IMR-90 (cell line): Measurements from ENCODE around the gene CTSL. TPM values are rescaled to one million over a fixed set of nuclear protein-coding genes. Genes with fewer than 3 reads are reported as not detected.

Source experiments
- ATAC-seq: fragments of 200-7000 bp; cut with Tn5 transposase; 2 replicates; pipeline ENCODE4 v1.9.1; 2020; ENCODE audit warnings: low read depth, mild to moderate bottlenecking, moderate library complexity
- BruUV-seq: library from RNA; stranded (reverse); fragments of 400-500 nt; replicated peaks from 2 replicates; lab custom pipeline; 2021; lab: Mats Ljungman, UMichigan
- CTCF ChIA-PET: fragments of 300-600 bp; formaldehyde crosslinking; extraction: SDS; loops from one replicate; lab custom pipeline; 2021; ENCODE audit warnings: antibody characterized with exemption; lab: Yijun Ruan, JAX
- POLR2A ChIA-PET: fragments of 300-600 bp; sonication (Branson Sonifier 250); formaldehyde crosslinking; loops from one replicate; lab custom pipeline; 2022; ENCODE audit warnings: antibody characterized with exemption; ENCODE audit not compliant: unreplicated experiment; lab: Charles Lee
- DNase-seq: peaks from one replicate; pipeline ENCODE4 v3.0.0; 2013
- H2AFZ ChIP-seq: replicated peaks from 2 replicates; pipeline ENCODE3; 2013; ENCODE audit warnings: low read length, mild to moderate bottlenecking; ENCODE audit not compliant: poor library complexity
- H2AK5ac ChIP-seq: 2 replicates; pipeline ENCODE4 v1.6.1; 2013; ENCODE audit warnings: low read depth, low read length, inconsistent platforms
- H2AK9ac ChIP-seq: replicated peaks from 2 replicates; pipeline ENCODE3; 2013; ENCODE audit warnings: mild to moderate bottlenecking, low read depth, low read length, moderate library complexity; ENCODE audit not compliant: poor library complexity
- H2BK120ac ChIP-seq: 2 replicates; pipeline ENCODE4 v1.6.1; 2013; ENCODE audit warnings: low read depth, low read length, inconsistent platforms
- H2BK15ac ChIP-seq: 3 replicates; pipeline ENCODE4 v1.6.1; 2013; ENCODE audit warnings: low read depth, low read length, inconsistent platforms
- H2BK20ac ChIP-seq: 2 replicates; pipeline ENCODE4 v1.6.1; 2013; ENCODE audit warnings: low read depth, mild to moderate bottlenecking, inconsistent platforms, low read length, moderate library complexity
- H2BK5ac ChIP-seq: 2 replicates; pipeline ENCODE4 v1.6.1; 2013; ENCODE audit warnings: mild to moderate bottlenecking, low read depth, low read length, inconsistent platforms; ENCODE audit not compliant: poor library complexity, severe bottlenecking
- H3K14ac ChIP-seq: replicated peaks from 2 replicates; pipeline ENCODE4 v1.6.1; 2013; ENCODE audit warnings: low read depth, low read length, inconsistent platforms
- H3K18ac ChIP-seq: 2 replicates; pipeline ENCODE4 v1.6.1; 2013; ENCODE audit warnings: low read depth, low read length, control low read depth
- H3K23ac ChIP-seq: 2 replicates; pipeline ENCODE4 v1.6.1; 2013; ENCODE audit warnings: low read depth, low read length, inconsistent platforms
- H3K27ac ChIP-seq: 2 replicates; pipeline ENCODE4 v1.5.1; 2013; ENCODE audit warnings: mild to moderate bottlenecking, control low read depth, low read length; ENCODE audit not compliant: insufficient read depth
- H3K27me3 ChIP-seq: 2 replicates; pipeline ENCODE4 v1.6.1; 2013; ENCODE audit warnings: low read length; ENCODE audit not compliant: control insufficient read depth, insufficient read depth
- H3K36me3 ChIP-seq: 2 replicates; pipeline ENCODE4 v1.6.1; 2013; ENCODE audit warnings: low read length, mixed read lengths; ENCODE audit not compliant: control insufficient read depth, insufficient read depth
- H3K4ac ChIP-seq: 2 replicates; pipeline ENCODE4 v1.6.1; 2013; ENCODE audit warnings: low read depth, low read length, inconsistent platforms
- H3K4me1 ChIP-seq: 2 replicates; pipeline ENCODE4 v1.6.1; 2013; ENCODE audit warnings: low read length, mixed read lengths; ENCODE audit not compliant: control insufficient read depth, insufficient read depth
- H3K4me2 ChIP-seq: 2 replicates; pipeline ENCODE4 v1.6.1; 2013; ENCODE audit warnings: low read depth, mild to moderate bottlenecking, control low read depth, low read length, moderate library complexity
- H3K4me3 ChIP-seq: 2 replicates; pipeline ENCODE4 v1.5.1; 2013; ENCODE audit warnings: low read depth, mild to moderate bottlenecking, control low read depth, low read length, moderate library complexity; ENCODE audit not compliant: insufficient read depth
- H3K56ac ChIP-seq: 2 replicates; pipeline ENCODE4 v1.6.1; 2013; ENCODE audit warnings: low read length, inconsistent platforms; ENCODE audit not compliant: insufficient read depth; ENCODE audit errors: extremely low read depth
- H3K79me1 ChIP-seq, 2 experiments: 2 replicates each; pipeline ENCODE4 v1.6.1; 2013; ENCODE audit warnings: low read length in 2 of 2, inconsistent platforms in 1 of 2, low read depth in 1 of 2
- H3K9ac ChIP-seq: 2 replicates; pipeline ENCODE4 v1.6.1; 2013; ENCODE audit warnings: low read depth, low read length, control low read depth
- H3K9me1 ChIP-seq: 2 replicates; pipeline ENCODE4 v1.6.1; 2013; ENCODE audit warnings: low read length, inconsistent platforms; ENCODE audit not compliant: insufficient read depth
- H3K9me3 ChIP-seq: 2 replicates; pipeline ENCODE4 v1.6.1; 2013; ENCODE audit warnings: low read length; ENCODE audit not compliant: control insufficient read depth, insufficient read depth
- H4K20me1 ChIP-seq: 2 replicates; pipeline ENCODE4 v1.6.1; 2013; ENCODE audit warnings: low read length, inconsistent platforms; ENCODE audit not compliant: insufficient read depth
- H4K5ac ChIP-seq: 2 replicates; pipeline ENCODE4 v1.6.1; 2013; ENCODE audit warnings: mild to moderate bottlenecking, low read depth, low read length, control low read depth
- H4K8ac ChIP-seq, 2 experiments: 2 replicates each; pipeline ENCODE4 v1.6.1; 2013; ENCODE audit warnings: low read depth in 2 of 2, low read length in 2 of 2, control low read depth in 1 of 2, inconsistent platforms in 1 of 2
- H4K91ac ChIP-seq: 2 replicates; pipeline ENCODE4 v1.6.1; 2013; ENCODE audit warnings: low read depth, low read length, inconsistent platforms; ENCODE audit not compliant: insufficient read depth
- BHLHE40 ChIP-seq: fragments of 150-350 bp; IDR thresholded peaks from 2 replicates; pipeline ENCODE4 v1.6.1; 2016; ENCODE audit warnings: mild to moderate bottlenecking, low read depth, low read length
- CEBPB ChIP-seq: IDR thresholded peaks from 2 replicates; pipeline ENCODE4 v1.6.1; 2012; ENCODE audit warnings: low read depth, low read length, improper control_type of control experiment
- CHD1 ChIP-seq: IDR thresholded peaks from 2 replicates; pipeline ENCODE4 v1.6.1; 2012; ENCODE audit warnings: low read depth, low read length, improper control_type of control experiment
- FOS ChIP-seq: fragments of 150-350 bp; IDR thresholded peaks from 2 replicates; pipeline ENCODE4 v1.6.1; 2016; ENCODE audit warnings: low read depth, low read length
- MAFK ChIP-seq: IDR thresholded peaks from 2 replicates; pipeline ENCODE4 v1.6.1; 2012; ENCODE audit warnings: low read depth, low read length, improper control_type of control experiment
- MAZ ChIP-seq: IDR thresholded peaks from 2 replicates; pipeline ENCODE4 v1.6.1; 2012; ENCODE audit warnings: low read depth, mild to moderate bottlenecking, low read length, improper control_type of control experiment, moderate library complexity, borderline replicate concordance
- MXI1 ChIP-seq: IDR thresholded peaks from 2 replicates; pipeline ENCODE4 v1.6.1; 2012; ENCODE audit warnings: low read depth, mild to moderate bottlenecking, low read length, moderate library complexity, borderline replicate concordance
- NFE2L2 ChIP-seq: fragments of 150-350 bp; IDR thresholded peaks from 2 replicates; pipeline ENCODE4 v1.6.1; 2016; ENCODE audit warnings: low read depth, mild to moderate bottlenecking, low read length
- POLR2A ChIP-seq: IDR thresholded peaks from 2 replicates; pipeline ENCODE4 v1.6.1; 2012; ENCODE audit warnings: mild to moderate bottlenecking, low read depth, low read length
- RAD21 ChIP-seq: IDR thresholded peaks from 2 replicates; pipeline ENCODE4 v1.6.1; 2012; ENCODE audit warnings: low read length, improper control_type of control experiment
- RCOR1 ChIP-seq: IDR thresholded peaks from 2 replicates; pipeline ENCODE4 v1.6.1; 2012; ENCODE audit warnings: mild to moderate bottlenecking, low read length, improper control_type of control experiment; ENCODE audit not compliant: insufficient replicate concordance
- RFX5 ChIP-seq: IDR thresholded peaks from 2 replicates; pipeline ENCODE4 v1.8.0; 2012; ENCODE audit warnings: low read depth, mild to moderate bottlenecking, low read length, moderate library complexity
- SMC3 ChIP-seq: fragments of 150-350 bp; IDR thresholded peaks from 2 replicates; pipeline ENCODE4 v1.6.1; 2016; ENCODE audit warnings: low read depth, mild to moderate bottlenecking, antibody characterized with exemption, low read length, moderate library complexity
- WGBS, 2 experiments: methylation state at CpG; one replicate each; pipeline versions ENCODE4 v1.1.5 to v1.1.7; 2013; ENCODE audit warnings: missing lambda C conversion rate in 2 of 2; ENCODE audit not compliant: insufficient read length in 1 of 2; ENCODE audit errors: extremely low coverage in 2 of 2; 5-methylcytosine and 5-hydroxymethylcytosine counted together
- dilution Hi-C: fragments of 300-500 bp; cut with HindIII; formaldehyde crosslinking; loops from one replicate; pipeline ENCODE4 v1.14.3; 2018; ENCODE audit warnings: low sequenced_read_pairs; ENCODE audit not compliant: unreplicated experiment
- in situ Hi-C: fragments of 300-500 bp; cut with MboI; formaldehyde crosslinking; loops from 3 replicates; pipeline ENCODE4 v1.14.3; 2019; ENCODE audit warnings: low sequenced_read_pairs, inconsistent platforms, mixed read lengths
- intact Hi-C: fragments of 100-400 bp; cut with micrococcal nuclease; formaldehyde crosslinking; loops from 2 replicates; pipeline ENCODE4 v1.10.0; 2022
- polyA plus RNA-seq, 3 experiments: library from polyadenylated mRNA; depleted of rRNA; stranded (reverse); fragments of >200 nt; gene quantifications; 2 replicates each; pipeline ENCODE4 v1.2.3, GENCODE V29; 2012; ENCODE audit warnings: low replicate concordance in 1 of 3
- total RNA-seq: library from RNA; depleted of rRNA; stranded (reverse); fragments of >200 nt; gene quantifications from 2 replicates; pipeline ENCODE4 v1.2.3, GENCODE V29; 2012
- TF ChIP-seq, protein P1 (sequence below): conservative IDR thresholded peaks from 2 replicates; pipeline ENCODE4 v1.5.1; 2012; ENCODE audit warnings: mild to moderate bottlenecking, low read depth, low read length, improper control_type of control experiment
- TF ChIP-seq, protein P2 (sequence below): fragments of 150-350 bp; IDR thresholded peaks from 2 replicates; pipeline ENCODE4 v1.6.1; 2017; ENCODE audit warnings: mild to moderate bottlenecking, antibody characterized with exemption, low read length, low read depth
- TF ChIP-seq, protein P3 (sequence below): fragments of 150-350 bp; IDR thresholded peaks from 2 replicates; pipeline ENCODE4 v1.6.1; 2016; ENCODE audit warnings: low read depth, mild to moderate bottlenecking, low read length, moderate library complexity, borderline replicate concordance

Gene CTSL
- total and polyA plus RNA-seq, 2 of the 4 experiments (the other 2 are of a cell fraction): 57.0 to 112 TPM

DNA sequence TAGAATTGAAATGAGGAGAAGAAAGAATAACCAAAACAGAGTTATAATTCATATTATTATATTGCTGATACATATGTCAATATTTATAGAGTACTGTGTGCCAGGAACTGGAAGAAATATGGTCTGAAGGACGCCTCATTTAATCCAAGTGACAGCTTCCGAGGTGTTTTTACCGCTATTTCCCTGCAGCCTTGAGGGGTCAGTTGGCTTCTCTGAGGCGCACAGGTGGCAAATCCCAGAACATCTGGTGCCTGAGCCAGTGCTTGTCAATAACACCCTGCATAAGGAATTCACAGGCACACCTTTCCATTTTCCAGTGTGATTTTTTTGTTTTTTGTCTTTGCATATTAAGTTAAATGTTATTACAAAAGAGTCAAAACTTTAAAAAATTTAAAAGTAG lies 43.3 kb upstream of the CTSL start:
- H4K5ac ChIP-seq: no peak overlapping the region
- no peak overlapping the region for H3K56ac ChIP-seq
- no peak overlapping the region for H3K4me2 ChIP-seq
- in situ Hi-C loops (loop anchor here (25.0 kb wide), 2 partner anchors 355 to 1330 kb away; no protein-coding TSS in a partner anchor), dilution Hi-C loops (no loop called here), intact Hi-C loops (no loop called here)
- no TSS peak for BruUV-seq
- WGBS, 2 experiments: no CpG with 5 or more reads among the region's 4 CpGs
- H3K18ac ChIP-seq: no peak overlapping the region
- H3K9me3 ChIP-seq: no peaks in the 10 kb centered on the region
- ChIA-PET CTCF (no interaction called here), POLR2A (no interaction called here)
- H4K8ac ChIP-seq: no peak overlapping the region
- H3K14ac ChIP-seq: no peak overlapping the region
- no peak overlapping the region for H2AFZ ChIP-seq
- H2BK120ac ChIP-seq: no peak overlapping the region
- no peak overlapping the region for H3K23ac ChIP-seq
- H4K91ac ChIP-seq: no peak overlapping the region
- H3K79me1 ChIP-seq: no peaks in the 10 kb centered on the region
- H3K27ac ChIP-seq: no peak overlapping the region
- no peaks in the 10 kb centered on the region; the same call in 1 of the 2 replicates for H3K27me3 ChIP-seq
- H2BK15ac ChIP-seq: no peak overlapping the region
- TF ChIP-seq NFE2L2 (no peak), CEBPB (no peak), MAZ (no peak), CHD1 (no peak), FOS (no peak), MAFK (no peak), MXI1 (no peak), POLR2A (no peak), RFX5 (no peak), BHLHE40 (no peak), SMC3 (no peak), RAD21 (no peak), RCOR1 (no peak)
- TF ChIP-seq, protein P1, sequence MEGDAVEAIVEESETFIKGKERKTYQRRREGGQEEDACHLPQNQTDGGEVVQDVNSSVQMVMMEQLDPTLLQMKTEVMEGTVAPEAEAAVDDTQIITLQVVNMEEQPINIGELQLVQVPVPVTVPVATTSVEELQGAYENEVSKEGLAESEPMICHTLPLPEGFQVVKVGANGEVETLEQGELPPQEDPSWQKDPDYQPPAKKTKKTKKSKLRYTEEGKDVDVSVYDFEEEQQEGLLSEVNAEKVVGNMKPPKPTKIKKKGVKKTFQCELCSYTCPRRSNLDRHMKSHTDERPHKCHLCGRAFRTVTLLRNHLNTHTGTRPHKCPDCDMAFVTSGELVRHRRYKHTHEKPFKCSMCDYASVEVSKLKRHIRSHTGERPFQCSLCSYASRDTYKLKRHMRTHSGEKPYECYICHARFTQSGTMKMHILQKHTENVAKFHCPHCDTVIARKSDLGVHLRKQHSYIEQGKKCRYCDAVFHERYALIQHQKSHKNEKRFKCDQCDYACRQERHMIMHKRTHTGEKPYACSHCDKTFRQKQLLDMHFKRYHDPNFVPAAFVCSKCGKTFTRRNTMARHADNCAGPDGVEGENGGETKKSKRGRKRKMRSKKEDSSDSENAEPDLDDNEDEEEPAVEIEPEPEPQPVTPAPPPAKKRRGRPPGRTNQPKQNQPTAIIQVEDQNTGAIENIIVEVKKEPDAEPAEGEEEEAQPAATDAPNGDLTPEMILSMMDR: no peak
- TF ChIP-seq, protein P2, sequence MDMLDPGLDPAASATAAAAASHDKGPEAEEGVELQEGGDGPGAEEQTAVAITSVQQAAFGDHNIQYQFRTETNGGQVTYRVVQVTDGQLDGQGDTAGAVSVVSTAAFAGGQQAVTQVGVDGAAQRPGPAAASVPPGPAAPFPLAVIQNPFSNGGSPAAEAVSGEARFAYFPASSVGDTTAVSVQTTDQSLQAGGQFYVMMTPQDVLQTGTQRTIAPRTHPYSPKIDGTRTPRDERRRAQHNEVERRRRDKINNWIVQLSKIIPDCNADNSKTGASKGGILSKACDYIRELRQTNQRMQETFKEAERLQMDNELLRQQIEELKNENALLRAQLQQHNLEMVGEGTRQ: no peak
- TF ChIP-seq, protein P3, sequence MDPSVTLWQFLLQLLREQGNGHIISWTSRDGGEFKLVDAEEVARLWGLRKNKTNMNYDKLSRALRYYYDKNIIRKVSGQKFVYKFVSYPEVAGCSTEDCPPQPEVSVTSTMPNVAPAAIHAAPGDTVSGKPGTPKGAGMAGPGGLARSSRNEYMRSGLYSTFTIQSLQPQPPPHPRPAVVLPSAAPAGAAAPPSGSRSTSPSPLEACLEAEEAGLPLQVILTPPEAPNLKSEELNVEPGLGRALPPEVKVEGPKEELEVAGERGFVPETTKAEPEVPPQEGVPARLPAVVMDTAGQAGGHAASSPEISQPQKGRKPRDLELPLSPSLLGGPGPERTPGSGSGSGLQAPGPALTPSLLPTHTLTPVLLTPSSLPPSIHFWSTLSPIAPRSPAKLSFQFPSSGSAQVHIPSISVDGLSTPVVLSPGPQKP: no peak
- no peak for ATAC-seq
- H2AK9ac ChIP-seq: no peak overlapping the region
- no peaks in the 10 kb centered on the region for H3K36me3 ChIP-seq
- H2BK20ac ChIP-seq: no peak overlapping the region
- no peaks in the 10 kb centered on the region for H3K9me1 ChIP-seq
- no peak overlapping the region for H3K9ac ChIP-seq
- peaks cover 4% of the 10 kb centered on the region for H3K4me1 ChIP-seq
- no peak overlapping the region for H3K4ac ChIP-seq
- no peaks in the 10 kb centered on the region for H4K20me1 ChIP-seq
- no peak for DNase-seq
- H2AK5ac ChIP-seq: no peak overlapping the region
- H2BK5ac ChIP-seq: no peak overlapping the region
- no peak overlapping the region for H3K4me3 ChIP-seq
